Measurements from ENCODE around the gene ATP2B3.
"Not testable (repeated sequence)": the region's sequence is repeated elsewhere in the genome, so short reads cannot be mapped to it uniquely, and the experiment has no call there.

The ATP2B3 gene

GRCh38 chrX:153602601-153603000 is 85.2 kb downstream of the ATP2B3 start:
- TF ChIP-seq CTCF (IDR thresholded peaks at IDR 0.05; ENCODE audit: low read depth, low read length): no peak
- DNase-seq (ENCODE audit: extremely low read depth, low read depth): no peak

GRCh38 chrX:153603131-153603656 is 85.8 kb downstream of the ATP2B3 start:
- TF ChIP-seq CTCF (IDR thresholded peaks at IDR 0.05; ENCODE audit: low read depth, low read length): no peak
- DNase-seq (ENCODE audit: extremely low read depth, low read depth): no peak

- DNase-seq (ENCODE audit: extremely low read depth, low read depth): not testable (repeated sequence)
These were observed 87.4 kb downstream of the ATP2B3 start for GRCh38 chrX:153604666-153605380.

GRCh38 chrX:153606503-153606902 is 89.1 kb downstream of the ATP2B3 start:
- no peak for TF ChIP-seq CTCF (IDR thresholded peaks at IDR 0.05; ENCODE audit: low read depth, low read length)
- DNase-seq (ENCODE audit: extremely low read depth, low read depth): no peak

- TF ChIP-seq CTCF (IDR thresholded peaks at IDR 0.05; ENCODE audit: low read depth, low read length): no peak
- no peak for DNase-seq (ENCODE audit: extremely low read depth, low read depth)
These were observed 90.9 kb downstream of the ATP2B3 start for GRCh38 chrX:153608376-153608775.

- no peak for DNase-seq (ENCODE audit: extremely low read depth, low read depth)
- TF ChIP-seq CTCF (IDR thresholded peaks at IDR 0.05; ENCODE audit: low read depth, low read length): no peak
These were observed 91.4 kb downstream of the ATP2B3 start for GRCh38 chrX:153608806-153609205.

GRCh38 chrX:153609917-153610835 is 92.7 kb downstream of the ATP2B3 start:
- TF ChIP-seq CTCF (IDR thresholded peaks at IDR 0.05; ENCODE audit: low read depth, low read length): peak; percentile 75
- DNase-seq (ENCODE audit: extremely low read depth, low read depth): peak; percentile 14

Data from AG09319 (cell line).